Fibroblast of the aortic adventitia (primary cell): ENCODE data around the gene GHRL. TPM values are rescaled to one million over a fixed set of nuclear protein-coding genes. Genes with fewer than 3 reads are reported as not detected.

Experiments used
- DNase-seq: peaks from one replicate; pipeline ENCODE4 v3.0.0-alpha.2; 2010; ENCODE audit warnings: low read depth
- H3K4me3 ChIP-seq: 2 replicates; pipeline ENCODE4 v1.5.1; 2011; ENCODE audit warnings: low read depth, mild to moderate bottlenecking, control low read depth, low read length, moderate library complexity
- total RNA-seq: library from RNA; depleted of rRNA; stranded (reverse); fragments of >200 nt; gene quantifications from 2 replicates; pipeline ENCODE4 v1.2.3, GENCODE V29; 2012; ENCODE audit warnings: low replicate concordance
- TF ChIP-seq, protein P1 (sequence below): IDR thresholded peaks from 2 replicates; pipeline ENCODE4 v1.5.1; 2011; ENCODE audit warnings: mild to moderate bottlenecking, low read length, control low read depth, inconsistent platforms; ENCODE audit not compliant: insufficient read depth

The GHRL gene
- total RNA-seq, 1 donor: not detected

DNA sequence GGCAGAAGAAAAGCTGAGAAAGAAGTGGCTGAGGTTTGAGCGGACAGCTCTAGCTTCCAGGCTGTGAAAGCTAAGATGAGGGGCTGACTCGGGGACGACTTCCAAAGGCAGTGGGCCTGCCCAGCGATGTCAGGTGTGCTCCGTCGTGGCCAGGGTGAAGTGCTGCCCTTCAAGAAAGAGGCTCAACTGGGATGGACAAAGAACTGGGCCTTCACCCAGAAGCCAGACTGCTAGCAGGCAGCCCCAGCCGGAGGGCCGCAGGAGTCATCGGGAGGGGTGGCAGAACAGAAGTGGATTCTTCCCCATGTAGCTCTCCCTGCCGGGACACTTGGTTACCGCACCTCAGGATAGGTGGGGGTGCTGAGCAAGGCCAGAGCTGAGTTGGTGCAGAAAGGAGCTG, 41.3 kb upstream of the GHRL start:
- DNase-seq: no peak
- TF ChIP-seq, protein P1, sequence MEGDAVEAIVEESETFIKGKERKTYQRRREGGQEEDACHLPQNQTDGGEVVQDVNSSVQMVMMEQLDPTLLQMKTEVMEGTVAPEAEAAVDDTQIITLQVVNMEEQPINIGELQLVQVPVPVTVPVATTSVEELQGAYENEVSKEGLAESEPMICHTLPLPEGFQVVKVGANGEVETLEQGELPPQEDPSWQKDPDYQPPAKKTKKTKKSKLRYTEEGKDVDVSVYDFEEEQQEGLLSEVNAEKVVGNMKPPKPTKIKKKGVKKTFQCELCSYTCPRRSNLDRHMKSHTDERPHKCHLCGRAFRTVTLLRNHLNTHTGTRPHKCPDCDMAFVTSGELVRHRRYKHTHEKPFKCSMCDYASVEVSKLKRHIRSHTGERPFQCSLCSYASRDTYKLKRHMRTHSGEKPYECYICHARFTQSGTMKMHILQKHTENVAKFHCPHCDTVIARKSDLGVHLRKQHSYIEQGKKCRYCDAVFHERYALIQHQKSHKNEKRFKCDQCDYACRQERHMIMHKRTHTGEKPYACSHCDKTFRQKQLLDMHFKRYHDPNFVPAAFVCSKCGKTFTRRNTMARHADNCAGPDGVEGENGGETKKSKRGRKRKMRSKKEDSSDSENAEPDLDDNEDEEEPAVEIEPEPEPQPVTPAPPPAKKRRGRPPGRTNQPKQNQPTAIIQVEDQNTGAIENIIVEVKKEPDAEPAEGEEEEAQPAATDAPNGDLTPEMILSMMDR: no peak
- H3K4me3 ChIP-seq: no peak overlapping the region

DNA sequence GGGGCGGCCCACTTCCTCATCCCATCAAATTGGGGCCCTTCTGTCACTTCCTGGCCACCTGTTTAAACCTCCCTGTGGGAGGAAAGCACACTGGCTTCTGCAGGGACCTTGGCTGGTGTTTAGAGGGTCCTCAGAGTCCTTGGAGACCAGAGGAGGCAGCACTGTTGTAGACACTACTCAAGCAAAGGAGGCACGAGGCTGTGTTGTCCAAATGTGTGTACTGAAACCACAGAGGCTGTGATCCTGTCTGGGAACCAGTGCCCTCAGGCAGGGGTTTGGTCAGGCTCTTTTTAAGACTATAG, 40.6 kb upstream of the GHRL start:
- DNase-seq: no peak
- TF ChIP-seq, protein P1: no peak
- H3K4me3 ChIP-seq: no peak overlapping the region

DNA sequence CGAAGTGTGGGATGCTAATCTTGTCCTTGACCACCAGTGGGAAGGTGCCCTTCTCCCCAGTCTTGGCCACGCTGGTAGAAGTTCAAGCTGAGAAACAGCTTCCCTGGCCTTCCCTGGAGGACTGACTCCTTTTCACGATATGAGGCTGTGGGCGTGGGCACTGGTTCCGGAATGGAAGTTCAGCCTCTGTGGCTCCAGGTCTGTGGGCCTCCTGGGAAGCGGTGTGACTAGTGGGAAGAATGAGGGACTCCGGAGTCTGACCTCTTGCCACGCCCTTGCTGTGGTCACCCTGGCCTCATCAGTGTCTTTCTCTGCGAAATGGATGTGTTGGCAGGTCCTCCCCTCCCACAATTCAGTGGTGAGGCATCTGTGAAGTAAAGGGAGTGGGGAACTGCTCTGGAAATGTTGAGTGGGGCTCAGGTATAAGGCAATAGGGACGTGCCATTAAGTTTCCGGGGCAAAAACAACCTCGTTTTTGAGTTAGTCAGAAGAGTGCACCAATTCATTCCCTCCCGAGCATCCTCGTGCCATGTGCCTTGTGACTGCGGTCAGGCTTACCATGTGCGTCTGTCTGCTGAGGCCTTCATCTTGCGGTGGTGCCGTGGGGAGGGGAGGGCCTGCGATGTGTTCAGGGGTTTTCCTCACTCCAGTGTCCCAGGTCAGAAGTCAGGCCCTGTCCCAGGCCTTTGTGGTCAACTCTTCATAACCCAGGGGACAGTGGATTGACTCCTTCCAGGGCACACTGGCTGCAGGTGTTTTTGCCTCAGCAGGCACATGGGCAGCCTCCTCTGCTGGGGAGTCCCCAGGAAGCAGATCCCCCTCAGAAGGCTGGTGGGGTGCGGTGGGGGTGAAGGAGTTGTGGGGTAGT, 40.0 kb upstream of the GHRL start:
- no peak for DNase-seq
- TF ChIP-seq, protein P1: no peak
- H3K4me3 ChIP-seq: no peak overlapping the region

DNA sequence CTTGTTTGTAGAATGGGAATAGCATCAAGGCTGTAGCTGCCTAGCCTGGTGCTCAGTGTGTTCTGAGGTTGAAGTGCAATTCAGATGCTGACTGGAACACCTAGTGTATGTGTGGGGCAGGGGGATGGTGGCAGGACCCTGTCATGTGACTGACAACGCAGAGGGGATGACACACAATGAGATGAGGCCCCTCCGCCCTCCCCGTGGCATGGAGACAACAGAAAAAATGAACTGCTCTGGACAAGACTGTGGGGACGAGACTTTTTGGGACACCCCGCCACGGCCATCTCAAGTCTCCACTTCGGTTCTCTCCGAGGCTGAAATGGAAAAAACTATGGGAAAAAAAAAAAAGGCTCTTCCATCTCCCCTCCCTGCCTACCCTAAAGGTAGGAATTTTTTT, 38.6 kb upstream of the GHRL start:
- DNase-seq: no peak
- TF ChIP-seq, protein P1: no peak
- H3K4me3 ChIP-seq: no peak overlapping the region

DNA sequence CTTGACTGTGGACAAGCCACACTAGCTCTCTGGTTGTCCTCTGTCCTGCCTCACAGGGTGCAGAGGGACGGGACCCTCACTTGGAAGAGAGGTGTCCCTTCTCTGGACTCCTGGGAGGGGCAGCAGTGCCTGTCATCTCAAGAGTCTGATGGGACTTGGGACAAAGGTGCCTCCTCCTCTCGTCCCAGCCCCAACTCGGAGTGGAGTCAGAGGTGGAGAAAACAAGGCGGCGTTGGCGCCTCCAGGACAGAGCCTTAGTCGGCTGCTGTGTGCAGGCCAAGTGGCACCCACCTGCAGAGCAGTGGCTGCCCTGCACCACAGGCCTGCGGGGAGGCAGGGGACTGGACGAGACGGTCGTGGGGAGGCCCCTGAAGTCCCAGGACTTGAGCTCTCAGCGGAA, 37.6 kb upstream of the GHRL start:
- TF ChIP-seq, protein P1: no peak
- DNase-seq: no peak
- H3K4me3 ChIP-seq: no peak overlapping the region

DNA sequence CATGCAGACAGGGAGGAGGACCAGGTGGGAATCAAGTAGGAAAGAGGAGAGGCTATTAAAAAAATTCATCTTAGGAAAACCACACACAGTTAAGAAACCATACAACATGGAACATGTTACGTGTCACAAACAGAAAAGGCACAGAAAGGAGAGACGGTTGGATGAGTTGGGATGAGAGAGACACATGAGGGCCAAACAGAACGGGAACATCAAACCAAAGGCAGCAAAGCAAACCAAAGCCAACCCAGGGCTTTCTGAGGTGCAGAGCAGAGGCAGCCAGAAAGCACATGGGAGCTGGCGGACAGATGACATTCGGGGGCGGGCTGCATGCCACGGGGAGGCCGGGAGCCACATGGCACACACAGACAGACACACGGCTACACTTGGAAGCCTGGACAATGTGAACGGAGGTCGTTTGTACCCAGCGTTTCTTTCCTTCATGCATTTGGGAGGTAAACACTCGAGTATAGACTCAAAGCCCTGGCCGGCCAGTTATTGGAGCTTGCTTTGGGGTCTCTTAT, 36.8 kb upstream of the GHRL start:
- TF ChIP-seq, protein P1: no peak
- DNase-seq: no peak
- H3K4me3 ChIP-seq: no peak overlapping the region
